Epithelial cell of proximal tubule (primary cell): ENCODE results near the gene MFSD11. TPM values are rescaled to one million over a fixed set of nuclear protein-coding genes. Genes with fewer than 3 reads are reported as not detected.

Source experiments
- DNase-seq: peaks from one replicate; pipeline ENCODE4 v3.0.0-alpha.2; 2011; ENCODE audit warnings: low read depth
- H3K4me3 ChIP-seq: 2 replicates; pipeline ENCODE4 v1.5.1; 2011; ENCODE audit warnings: low read depth, mild to moderate bottlenecking, low read length
- CTCF ChIP-seq: conservative IDR thresholded peaks from 2 replicates; pipeline ENCODE4 v1.5.1; 2012; ENCODE audit warnings: low read depth, mild to moderate bottlenecking, low read length
- total RNA-seq: library from RNA; depleted of rRNA; stranded (reverse); fragments of >200 nt; gene quantifications from 2 replicates; pipeline ENCODE4 v1.2.3, GENCODE V29; 2015

The MFSD11 gene
- total RNA-seq, 1 donor from 2014 or later = 13.5 TPM

GRCh38 chr17:76816590-76817135 lies 78.7 kb downstream of the MFSD11 start:
- H3K4me3 ChIP-seq = no peak overlapping the region
- peak; percentile 69 for TF ChIP-seq CTCF
- no peak for DNase-seq

GRCh38 chr17:76820039-76820438 lies 82.1 kb downstream of the MFSD11 start:
- no peak for DNase-seq
- no peak for TF ChIP-seq CTCF
- H3K4me3 ChIP-seq = no peak overlapping the region

- no peak for TF ChIP-seq CTCF
- H3K4me3 ChIP-seq = no peak overlapping the region
Measured at GRCh38 chr17:76820561-76820960, 82.6 kb downstream of the MFSD11 start.

GRCh38 chr17:76822184-76822778 lies 84.4 kb downstream of the MFSD11 start:
- no peak for DNase-seq
- no peak overlapping the region for H3K4me3 ChIP-seq
- TF ChIP-seq CTCF = no peak

More at GRCh38 chr17:76820561-76820960, 82.6 kb downstream of the MFSD11 start:
- DNase-seq = no peak

GRCh38 chr17:76824093-76824492 lies 86.2 kb downstream of the MFSD11 start:
- no peak for TF ChIP-seq CTCF
- no peak for DNase-seq
- no peak overlapping the region for H3K4me3 ChIP-seq

GRCh38 chr17:76826330-76827068 lies 88.6 kb downstream of the MFSD11 start:
- TF ChIP-seq CTCF = no peak
- DNase-seq = no peak
- H3K4me3 ChIP-seq = no peak overlapping the region

- no peak for TF ChIP-seq CTCF
- no peak overlapping the region for H3K4me3 ChIP-seq
- no peak for DNase-seq
Measured at GRCh38 chr17:76827736-76828135, 89.8 kb downstream of the MFSD11 start.
